Stimulated activated effector memory CD8-positive, alpha-beta T cell treated with anti-CD3 and anti-CD28 coated beads, Interleukin-12 subunit alpha, Interleukin-12 subunit beta, amount 100 ng/mL, for 72 hours (primary cell): Measurements from ENCODE around the gene CCN6.

Experiments used
- ATAC-seq: fragments of 150-1000 bp; cut with Tn5 transposase; 2 replicates; pipeline ENCODE4 v1.10.0; 2021
- DNase-seq, 2 donors: peaks; one replicate each; pipeline ENCODE4 v3.0.0; 2021 to 2022; ENCODE audit warnings: low spot score in 2 of 2
- H3K27ac Mint-ChIP-seq: one replicate; pipeline ENCODE4 v1.8.0; 2022; ENCODE audit warnings: mild to moderate bottlenecking, mixed read lengths
- H3K36me3 Mint-ChIP-seq: one replicate; pipeline ENCODE4 v1.8.0; 2022; ENCODE audit warnings: mild to moderate bottlenecking, mixed read lengths
- H3K4me1 Mint-ChIP-seq: one replicate; pipeline ENCODE4 v1.8.0; 2022; ENCODE audit warnings: mixed read lengths
- H3K4me3 Mint-ChIP-seq: one replicate; pipeline ENCODE4 v1.8.0; 2022; ENCODE audit warnings: mild to moderate bottlenecking, mixed read lengths
- H3K9me3 Mint-ChIP-seq: one replicate; pipeline ENCODE4 v1.8.0; 2022; ENCODE audit warnings: mixed read lengths

CCN6 gene

DNA sequence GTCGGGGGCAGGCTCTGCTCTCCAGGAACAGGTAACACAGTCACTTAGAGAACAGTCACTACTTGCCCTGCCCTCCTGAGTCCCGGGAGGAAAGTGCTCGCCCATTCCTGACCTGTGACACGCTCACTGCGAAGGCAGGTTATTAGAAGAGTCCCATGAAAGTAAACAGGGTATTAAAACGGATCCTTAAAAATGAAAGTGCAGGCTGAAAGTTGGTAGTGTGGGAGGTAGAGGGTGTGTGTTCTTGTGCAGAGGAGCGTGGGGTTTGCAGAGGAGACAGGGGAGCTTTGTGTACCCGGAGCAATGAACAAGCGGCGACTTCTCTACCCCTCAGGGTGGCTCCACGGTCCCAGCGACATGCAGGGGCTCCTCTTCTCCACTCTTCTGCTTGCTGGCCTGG lies at the start of gene CCN6:
Gene CCN6 (plus strand): TSS at position 104 of the 400 bp plus-strand sequence. CDS start 254 bp downstream, at position 358.
- Mint-ChIP-seq H3K9me3 (no peaks in the 10 kb centered on the region), H3K27ac (no peak within 1 kb of the TSS)
- ATAC-seq, result no peak

DNA sequence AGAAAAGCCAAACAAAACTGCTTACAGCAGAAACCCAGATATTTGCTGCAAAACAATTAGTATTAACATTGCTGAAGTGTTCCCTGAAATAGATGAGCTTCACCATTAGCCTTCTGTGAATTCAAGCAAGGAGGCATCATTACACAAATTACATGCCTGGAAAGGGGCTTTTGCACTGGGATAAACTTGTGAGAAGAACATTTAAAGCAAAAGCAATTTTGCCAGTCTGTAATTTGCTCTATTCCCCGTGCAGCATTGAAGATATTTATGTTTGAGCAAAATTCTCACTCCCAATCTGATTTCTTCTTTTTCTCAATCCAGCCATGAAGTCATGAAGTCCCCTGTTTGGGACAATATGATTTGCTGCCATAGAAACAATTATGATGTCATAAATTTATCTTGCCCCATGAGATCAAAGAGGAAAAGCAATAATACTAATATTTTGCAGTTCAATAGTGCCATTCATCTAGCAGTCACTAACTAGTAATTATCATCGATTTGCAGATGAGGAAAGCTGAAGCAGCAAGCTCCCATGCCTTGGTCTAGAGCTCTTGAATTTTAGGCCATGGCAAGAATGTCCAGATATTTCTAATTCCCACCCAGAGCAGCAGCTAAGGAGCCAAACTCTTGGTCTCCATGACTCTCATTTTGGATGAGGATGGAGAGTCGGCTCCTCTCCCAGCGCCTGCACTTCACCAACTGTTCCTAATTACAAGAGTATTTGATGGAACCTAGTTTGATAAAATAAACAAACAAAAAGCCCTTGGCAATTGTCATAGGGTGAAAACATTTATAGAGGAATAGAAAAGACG lies 49.5 kb upstream of the CCN6 start:
- Mint-ChIP-seq H3K36me3 (no peaks in the 10 kb centered on the region), H3K9me3 (no peaks in the 10 kb centered on the region), H3K27ac (no peak overlapping the region), H3K4me1 (peaks cover 15% of the 10 kb centered on the region), H3K4me3 (no peak overlapping the region)
- no peak for ATAC-seq
- DNase-seq, result no peak

More for the DNA sequence above, at the start of gene CCN6:
- Mint-ChIP-seq H3K4me3 (no peak within 1 kb of the TSS), H3K36me3 (no peaks in the 10 kb centered on the region), H3K4me1 (peaks cover 4% of the 10 kb centered on the region)
- DNase-seq, result no peak

DNA sequence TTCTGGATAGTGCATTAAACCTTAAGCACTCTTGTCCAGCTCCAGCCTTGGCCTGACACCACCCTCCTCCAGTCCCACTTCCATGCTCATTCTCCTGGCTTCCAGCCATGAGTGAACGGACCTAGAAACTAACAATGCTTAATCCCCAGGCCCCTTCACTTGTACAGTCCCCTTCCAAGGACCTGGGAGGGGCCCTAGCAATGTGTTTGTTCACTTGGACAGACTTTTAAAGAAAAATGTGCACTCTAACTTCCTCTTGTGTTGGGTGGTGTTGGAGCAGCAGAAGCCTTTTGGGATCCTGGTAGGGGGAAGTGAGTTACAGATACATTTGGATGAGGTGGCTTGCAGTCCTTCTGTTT lies 48.9 kb upstream of the CCN6 start:
- ATAC-seq (no peak), DNase-seq (no peak)
- H3K9me3 Mint-ChIP-seq, result no peaks in the 10 kb centered on the region
- H3K27ac Mint-ChIP-seq, result no peak overlapping the region
- H3K4me1 Mint-ChIP-seq, result peaks cover 15% of the 10 kb centered on the region
- H3K36me3 Mint-ChIP-seq, result no peaks in the 10 kb centered on the region
- H3K4me3 Mint-ChIP-seq, result no peak overlapping the region

DNA sequence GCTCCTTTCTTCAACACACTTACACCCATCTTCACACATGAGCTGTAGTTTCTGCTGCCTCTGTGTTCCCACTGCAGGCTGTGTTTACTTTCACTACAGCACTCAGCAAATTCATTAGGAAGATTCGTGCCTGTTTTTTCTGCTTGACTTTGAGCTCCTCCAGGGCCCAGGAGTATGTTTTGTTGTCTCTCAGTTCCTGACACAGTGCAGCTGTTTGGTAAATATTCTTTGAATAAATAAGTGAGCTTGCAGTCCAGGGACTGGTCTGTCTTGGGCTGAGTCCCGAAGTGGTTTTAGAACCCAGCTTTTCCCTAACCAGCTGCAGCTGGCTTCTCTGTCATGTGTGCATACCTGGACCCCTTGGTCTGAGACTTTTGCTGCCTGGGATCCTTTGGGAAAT lies 46.6 kb upstream of the CCN6 start:
- Mint-ChIP-seq H3K36me3 (no peaks in the 10 kb centered on the region), H3K9me3 (no peaks in the 10 kb centered on the region), H3K4me1 (peaks cover 15% of the 10 kb centered on the region), H3K4me3 (no peak overlapping the region), H3K27ac (no peak overlapping the region)
- ATAC-seq (no peak), DNase-seq (no peak)

GRCh38 chr6:112007805-112008204 lies 46.1 kb upstream of the CCN6 start:
- Mint-ChIP-seq H3K4me3 (no peak overlapping the region), H3K27ac (no peak overlapping the region), H3K4me1 (peaks cover 15% of the 10 kb centered on the region), H3K36me3 (no peaks in the 10 kb centered on the region), H3K9me3 (no peaks in the 10 kb centered on the region)
- ATAC-seq (no peak), DNase-seq (no peak)

- Mint-ChIP-seq H3K9me3 (no peaks in the 10 kb centered on the region), H3K27ac (no peak overlapping the region), H3K4me1 (peaks cover 8% of the 10 kb centered on the region), H3K4me3 (no peak overlapping the region), H3K36me3 (no peaks in the 10 kb centered on the region)
- DNase-seq (no peak), ATAC-seq (no peak)
Observed at GRCh38 chr6:112008482-112008881, 45.4 kb upstream of the CCN6 start.

DNA sequence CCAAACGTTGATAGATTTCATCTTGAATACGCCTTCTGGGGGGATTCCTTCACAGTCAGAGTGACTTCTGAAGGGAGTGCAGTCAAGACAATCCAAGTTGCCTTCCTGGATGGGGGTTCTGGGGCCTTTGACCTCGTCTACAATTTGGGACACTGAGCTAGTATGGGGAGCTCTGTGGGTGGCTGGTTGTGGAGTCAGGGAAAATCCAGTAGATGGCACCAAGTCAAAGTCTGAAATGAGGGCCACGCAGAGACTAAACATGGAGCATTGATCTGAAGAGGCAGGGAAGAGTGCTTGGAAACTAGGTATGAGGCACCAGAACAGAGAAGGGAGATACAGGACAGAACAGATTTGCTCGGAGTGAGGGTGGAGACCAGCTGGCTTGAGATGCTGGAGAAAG lies 43.6 kb upstream of the CCN6 start:
- H3K9me3 Mint-ChIP-seq, result no peaks in the 10 kb centered on the region
- peaks cover 13% of the 10 kb centered on the region for H3K4me1 Mint-ChIP-seq
- H3K4me3 Mint-ChIP-seq, result no peak overlapping the region
- DNase-seq (no peak), ATAC-seq (no peak)
- H3K36me3 Mint-ChIP-seq, result no peaks in the 10 kb centered on the region
- no peak overlapping the region for H3K27ac Mint-ChIP-seq

DNA sequence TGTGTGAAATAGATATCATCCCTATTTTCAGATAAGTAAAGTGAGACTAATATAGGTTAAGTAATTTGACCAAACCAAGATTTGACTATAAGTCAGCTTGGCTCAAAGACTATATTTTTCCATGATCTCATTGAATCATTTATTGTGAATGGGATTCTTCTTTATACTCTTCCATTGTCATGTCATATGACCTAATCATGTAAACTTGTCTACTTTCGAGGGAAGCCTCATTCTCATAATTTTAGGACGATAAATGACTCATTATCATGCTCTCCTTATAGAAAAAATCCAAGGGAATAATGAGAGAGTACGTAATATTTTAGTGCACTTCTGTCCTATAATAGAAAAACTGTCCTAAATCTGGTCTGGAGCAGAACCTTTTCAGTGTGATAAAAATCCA lies 40.9 kb upstream of the CCN6 start:
- Mint-ChIP-seq H3K4me3 (no peak overlapping the region), H3K9me3 (no peaks in the 10 kb centered on the region), H3K36me3 (no peaks in the 10 kb centered on the region), H3K4me1 (peaks cover 36% of the 10 kb centered on the region), H3K27ac (no peak overlapping the region)
- no peak for ATAC-seq
- DNase-seq, result no peak

DNA sequence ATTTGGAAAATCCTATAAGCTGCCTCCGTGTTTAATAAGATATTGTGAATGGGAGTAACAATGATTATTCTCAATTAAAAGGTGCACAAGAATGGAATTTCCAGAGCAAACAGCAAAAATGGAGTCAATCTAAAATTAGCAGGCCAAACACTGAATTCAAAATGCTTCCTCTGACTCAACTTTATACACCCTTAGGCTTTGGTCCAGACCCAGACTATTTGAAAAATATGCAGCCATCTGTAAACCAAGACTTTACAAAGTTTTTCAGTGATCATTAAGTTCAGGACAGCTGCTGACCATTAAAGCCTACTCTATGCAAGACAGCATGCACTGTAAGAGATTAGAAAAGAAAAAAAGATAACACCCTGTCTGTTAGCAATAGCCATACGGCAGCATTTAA lies 39.4 kb upstream of the CCN6 start:
- Mint-ChIP-seq H3K4me3 (no peak overlapping the region), H3K4me1 (peaks cover 36% of the 10 kb centered on the region), H3K27ac (no peak overlapping the region), H3K36me3 (no peaks in the 10 kb centered on the region), H3K9me3 (no peaks in the 10 kb centered on the region)
- no peak for ATAC-seq
- no peak for DNase-seq

DNA sequence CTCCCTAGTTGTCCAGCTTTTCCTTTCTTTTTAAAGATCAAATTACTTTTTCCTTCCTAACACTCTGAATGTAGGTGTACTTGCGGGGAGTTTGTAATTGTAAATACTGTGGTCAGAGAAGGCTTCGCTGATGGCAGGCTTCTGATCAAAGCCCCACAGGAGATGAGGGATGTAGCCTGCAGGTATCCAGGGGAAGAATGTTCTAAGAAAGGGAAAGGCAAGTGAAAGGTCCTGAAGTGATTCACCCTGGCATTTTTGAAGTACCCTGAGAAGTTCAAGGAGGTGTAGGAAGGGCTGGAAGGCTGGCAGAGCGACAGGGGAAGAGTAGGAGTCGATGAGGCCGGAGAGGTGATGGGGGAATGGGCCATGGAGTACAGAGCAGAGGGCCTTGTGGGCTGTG lies 38.2 kb upstream of the CCN6 start:
- ATAC-seq (no peak), DNase-seq (no peak)
- Mint-ChIP-seq H3K27ac (no peak overlapping the region), H3K4me1 (peaks cover 36% of the 10 kb centered on the region), H3K36me3 (no peaks in the 10 kb centered on the region), H3K9me3 (no peaks in the 10 kb centered on the region), H3K4me3 (no peak overlapping the region)

GRCh38 chr6:112016320-112016719 lies 37.6 kb upstream of the CCN6 start:
- ATAC-seq (peak; percentile 81), DNase-seq (no peak)
- Mint-ChIP-seq H3K36me3 (no peaks in the 10 kb centered on the region), H3K4me1 (peaks cover 36% of the 10 kb centered on the region), H3K9me3 (no peaks in the 10 kb centered on the region), H3K4me3 (peak overlapping the region; percentile 0), H3K27ac (peak overlapping the region; percentile 19)

GRCh38 chr6:112017169-112017568 lies 36.7 kb upstream of the CCN6 start:
- Mint-ChIP-seq H3K27ac (no peak overlapping the region), H3K4me1 (peaks cover 36% of the 10 kb centered on the region), H3K9me3 (no peaks in the 10 kb centered on the region), H3K4me3 (peak overlapping the region; percentile 0), H3K36me3 (no peaks in the 10 kb centered on the region)
- DNase-seq, result no peak
- ATAC-seq, result peak; percentile 96

DNA sequence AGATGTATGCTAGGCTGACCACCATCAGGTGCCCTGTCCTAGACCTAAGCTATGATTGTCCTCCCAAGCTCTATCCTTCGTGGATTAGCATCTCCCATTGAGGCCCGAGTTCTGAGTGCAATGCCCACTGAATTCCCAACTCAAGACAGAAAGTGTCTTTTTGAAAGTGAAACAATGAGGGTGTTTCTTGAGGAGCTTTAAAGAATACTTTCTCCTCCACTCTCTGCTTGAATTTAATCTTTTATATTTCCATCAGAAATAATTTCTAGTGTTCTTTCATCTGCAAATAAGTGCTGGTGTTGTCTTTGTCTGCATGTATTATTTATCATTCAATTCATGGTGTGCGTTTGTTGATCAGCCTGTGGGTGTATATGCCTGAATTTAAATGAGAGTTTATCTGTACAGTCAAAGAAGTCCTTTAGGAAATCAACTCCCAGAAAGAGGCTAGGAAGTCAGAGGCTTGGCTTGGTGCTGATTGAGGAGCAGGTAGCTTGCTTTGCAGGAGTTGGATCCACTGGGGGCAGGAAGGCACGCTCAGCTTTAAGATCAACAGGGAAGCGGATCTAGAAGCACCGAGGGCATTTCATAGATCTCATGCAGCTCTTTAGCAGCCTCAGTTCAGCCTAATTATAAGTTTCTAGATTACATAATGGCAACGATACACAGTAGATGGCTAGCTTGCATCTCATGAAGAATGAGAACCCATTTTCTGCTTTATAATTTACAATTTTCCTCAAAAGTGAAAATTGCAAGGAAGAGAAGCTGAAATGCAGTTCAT lies 36.0 kb upstream of the CCN6 start:
- Mint-ChIP-seq H3K36me3 (no peaks in the 10 kb centered on the region), H3K9me3 (no peaks in the 10 kb centered on the region), H3K4me3 (no peak overlapping the region), H3K27ac (no peak overlapping the region), H3K4me1 (peaks cover 36% of the 10 kb centered on the region)
- ATAC-seq, result no peak
- no peak for DNase-seq

GRCh38 chr6:112018619-112019416 lies 35.1 kb upstream of the CCN6 start:
- Mint-ChIP-seq H3K36me3 (no peaks in the 10 kb centered on the region), H3K27ac (no peak overlapping the region), H3K4me3 (no peak overlapping the region), H3K9me3 (peaks cover 3% of the 10 kb centered on the region), H3K4me1 (peaks cover 36% of the 10 kb centered on the region)
- ATAC-seq (no peak), DNase-seq (no peak)

DNA sequence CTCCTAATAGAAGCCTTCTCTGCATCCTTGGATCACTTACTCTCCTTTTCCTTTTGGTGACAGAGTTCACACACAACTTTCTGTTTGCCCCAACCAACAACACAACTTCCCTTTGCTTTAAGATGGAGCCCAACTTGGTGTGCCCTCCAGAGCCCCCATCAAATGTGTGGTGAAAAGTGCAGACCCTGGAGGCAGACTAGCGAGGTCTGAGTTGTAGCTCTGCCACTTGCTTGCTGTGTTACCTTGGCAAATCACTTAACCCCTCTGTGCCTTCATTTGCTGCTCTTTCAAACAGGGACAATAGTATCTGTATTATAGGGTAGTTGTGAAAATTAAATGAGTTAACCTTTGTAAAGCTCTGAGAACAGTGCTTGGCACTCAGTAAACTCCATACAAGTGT lies 34.3 kb upstream of the CCN6 start:
- DNase-seq (no peak), ATAC-seq (no peak)
- peaks cover 9% of the 10 kb centered on the region for H3K9me3 Mint-ChIP-seq
- H3K4me3 Mint-ChIP-seq, result no peak overlapping the region
- H3K36me3 Mint-ChIP-seq, result no peaks in the 10 kb centered on the region
- peaks cover 35% of the 10 kb centered on the region for H3K4me1 Mint-ChIP-seq
- H3K27ac Mint-ChIP-seq, result no peak overlapping the region
